Loucy (cell line): ENCODE results near the gene RECQL.

Experiments
- CTCF ChIP-seq: fragments of 200-600 bp; sonication (generic); conservative IDR thresholded peaks from 2 replicates; pipeline ENCODE4 v1.5.1; 2014; ENCODE audit warnings: mild to moderate bottlenecking, antibody characterized with exemption, low read length
- EZH2phosphoT487 ChIP-seq: fragments of 200-600 bp; IDR thresholded peaks from 2 replicates; pipeline ENCODE4 v1.6.1; 2018; ENCODE audit warnings: antibody characterized with exemption, mild to moderate bottlenecking, moderate library complexity, borderline replicate concordance

GRCh38 chr12:21485998-21486397 lies 15.4 kb downstream of the RECQL start:
- TF ChIP-seq CTCF (no peak), EZH2phosphoT487 (no peak)
